ENCODE data around the gene CEP131. TPM values are rescaled to one million over a fixed set of nuclear protein-coding genes. Genes with fewer than 3 reads are reported as not detected.

CEP131 gene
- total and polyA plus RNA-seq, 2 of the 8 experiments (the other 6 are each of a cell fraction or from before 2014, with no cell fraction given) = 5.9 to 23.2 TPM

- H2BK15ac ChIP-seq (ENCODE audit: low read length) = no peak overlapping the region
- no peaks in the 10 kb centered on the region for H3K27me3 ChIP-seq (replicated peaks in 1 of 4; ENCODE audit: control insufficient read depth in 3 of 4, extremely low read depth in 1 of 4, insufficient read depth in 3 of 4, low read length in 3 of 4)
- H3K23me2 ChIP-seq (ENCODE audit: low read depth, low read length) = peaks cover 3% of the 10 kb centered on the region; the same call in 1 of the 2 replicates
- no peaks in the 10 kb centered on the region for H3K9me3 ChIP-seq (ENCODE audit: insufficient read depth in 2 of 2, low read depth in 1 of 2, low read length in 1 of 2)
- H2BK5ac ChIP-seq (ENCODE audit: low read depth, low read length) = no peak overlapping the region; the same call in 1 of the 2 replicates
- H3K56ac ChIP-seq (replicated peaks; ENCODE audit: insufficient read length, low read depth, low read length) = peak overlapping the region; percentile 98
- FAIRE-seq = no peak
- no peak overlapping the region for H2BK12ac ChIP-seq (ENCODE audit: low read depth, low read length)
- H3K4me1 ChIP-seq (replicated peaks in 1 of 4; ENCODE audit: control insufficient read depth in 3 of 4, insufficient read depth in 4 of 4, low read length in 3 of 4) = no peaks in the 10 kb centered on the region; a peak in 1 of 7 replicates
- peaks cover 3 to 15% of the 10 kb centered on the region in 2 experiments for H4K20me1 ChIP-seq (replicated peaks in 1 of 2; ENCODE audit: control insufficient read depth in 1 of 2, insufficient read depth in 2 of 2, low read length in 2 of 2)
- no peak overlapping the region for H3K9ac ChIP-seq (replicated peaks in 1 of 4; ENCODE audit: extremely low read depth in 1 of 4, low read depth in 3 of 4, low read length in 3 of 4)
- H4K91ac ChIP-seq (replicated peaks; ENCODE audit: insufficient read length, low read length) = no peak overlapping the region
- no peak overlapping the region for H2AFZ ChIP-seq (ENCODE audit: low read length)
- no peak overlapping the region for H3K4me3 ChIP-seq (ENCODE audit: extremely low read depth in 1 of 4, insufficient read depth in 2 of 4, low read depth in 3 of 4, low read length in 4 of 4)
- H3K79me2 ChIP-seq (ENCODE audit: control insufficient read depth in 1 of 2, insufficient read depth in 2 of 2, low read length in 2 of 2) = no peaks in the 10 kb centered on the region; a peak in 2 of 4 replicates
- POLR2A ChIA-PET (ENCODE audit: partially characterized antibody) = interaction anchor here (1.2 kb wide), 1 partner anchor 81 kb away, joined by 3 read pairs; no protein-coding TSS in a partner anchor
- CTCF ChIA-PET (ENCODE audit: partially characterized antibody) = interaction anchor here (1.5 kb wide), 2 partner anchors 13 to 176 kb away, joined by 3 to 4 read pairs; no protein-coding TSS in a partner anchor
- H2BK20ac ChIP-seq (ENCODE audit: low read length) = no peak overlapping the region
- no peak overlapping the region for H3K18ac ChIP-seq (ENCODE audit: extremely low read depth, low read length)
- no peak for DNase-seq (ENCODE audit: low read depth in 1 of 2, low spot score in 2 of 2)
- H2AK5ac ChIP-seq (ENCODE audit: low read depth, low read length) = no peak overlapping the region
- H3K23ac ChIP-seq (ENCODE audit: insufficient read length) = no peak overlapping the region
- H4K5ac ChIP-seq (ENCODE audit: insufficient read length, low read depth, low read length) = no peak overlapping the region
- peak overlapping the region; percentile 3 for H3K4ac ChIP-seq (replicated peaks; ENCODE audit: insufficient read length, low read depth, low read length)
- H3K36me3 ChIP-seq (ENCODE audit: control insufficient read depth in 2 of 4, insufficient read depth in 4 of 4, low read length in 3 of 4) = peaks cover 0 to 3% (median 0%) of the 10 kb centered on the region in 4 experiments; a peak in 3 of 8 replicates
- no peak overlapping the region for H3K4me2 ChIP-seq (ENCODE audit: insufficient read depth in 1 of 2, low read depth in 2 of 2, low read length in 2 of 2)
- H3K14ac ChIP-seq (ENCODE audit: insufficient read length) = no peak overlapping the region
- 95% methylated on average over 21 of the region's 21 CpGs; no CpG with 5 or more reads in 1 of the 2 experiments for WGBS, 2 experiments (ENCODE audit: extremely low coverage in 1 of 2, insufficient coverage in 1 of 2, insufficient read length in 1 of 2, insufficient replicate concordance in 2 of 2, low coverage in 1 of 2, low lambda C conversion rate in 2 of 2, missing lambda C conversion rate in 1 of 2)
- no peak overlapping the region for H3K27ac ChIP-seq (ENCODE audit: low read depth, low read length)
- H2BK120ac ChIP-seq (replicated peaks; ENCODE audit: low read depth, low read length) = no peak overlapping the region
- peaks cover 5% of the 10 kb centered on the region; the same call in 1 of the 2 replicates for H3K79me1 ChIP-seq (ENCODE audit: low read depth, low read length)
- H4K8ac ChIP-seq (ENCODE audit: extremely low read depth, insufficient read depth, low read length) = no peak overlapping the region
- TF ChIP-seq SUZ12 (IDR thresholded peaks at IDR 0.05; ENCODE audit: low read length) (no peak), SAP30 (IDR thresholded peaks at IDR 0.05; ENCODE audit: insufficient read depth, insufficient replicate concordance, low read length) (no peak), ASH2L (IDR thresholded peaks at IDR 0.05; ENCODE audit: low read length) (no peak), E2F6 (IDR thresholded peaks at IDR 0.05) (no peak), NANOG (IDR thresholded peaks at IDR 0.05; ENCODE audit: insufficient read depth, low read depth, low read length, poor library complexity, severe bottlenecking) (no peak), CTBP2 (IDR thresholded peaks at IDR 0.05; ENCODE audit: borderline replicate concordance, insufficient read depth, insufficient read length, low read length) (no peak), POLR2AphosphoS5 (IDR thresholded peaks at IDR 0.05; ENCODE audit: low read depth, low read length) (no peak), CEBPB (IDR thresholded peaks at IDR 0.05; ENCODE audit: low read depth, low read length) (no peak), EZH2 (IDR thresholded peaks at IDR 0.05; ENCODE audit: low read depth, low read length, severe bottlenecking) (no peak)
Observed at GRCh38 chr17:81207610-81208581, 14.9 kb downstream of the CEP131 start.

Data from H1 (cell line).